HCT116 (cell line): ENCODE data around the gene AKT1. TPM values are rescaled to one million over a fixed set of nuclear protein-coding genes. Genes with fewer than 3 reads are reported as not detected.

Source experiments
- ATAC-seq: fragments of 200-7000 bp; cut with Tn5 transposase; 2 replicates; pipeline ENCODE4 v1.9.1; 2020; ENCODE audit warnings: mild to moderate bottlenecking, moderate library complexity
- BruUV-seq: library from RNA; stranded (reverse); fragments of 400-500 nt; replicated peaks from 2 replicates; lab custom pipeline; 2021; lab: Mats Ljungman, UMichigan
- CTCF ChIA-PET: fragments of 300-600 bp; sonication (Branson Sonifier 250); formaldehyde crosslinking; loops from one replicate; lab custom pipeline; 2021; ENCODE audit warnings: antibody characterized with exemption; lab: Charles Lee
- POLR2A ChIA-PET: fragments of 300-600, 350-600 bp; sonication (Branson Sonifier 250); formaldehyde crosslinking; loops from one replicate; lab custom pipeline; 2021; ENCODE audit warnings: antibody characterized with exemption; lab: Charles Lee
- RAD21 ChIA-PET, 2 experiments: fragments of 300-600 bp; sonication (Branson Sonifier 250); formaldehyde crosslinking; loops; one replicate each; lab custom pipeline; 2023; ENCODE audit warnings: low total read pairs in 2 of 2; ENCODE audit not compliant: uncharacterized antibody in 2 of 2, unreplicated experiment in 2 of 2, low non-redundant PET in 1 of 2; lab: Charles Lee
- DNase-seq: peaks from one replicate; pipeline ENCODE4 v3.0.0-alpha.2; 2010; ENCODE audit warnings: low read depth, low spot score
- H2AFZ ChIP-seq: fragments of 200-600 bp; shearing (Covaris generic), sonication (generic); 2 replicates; pipeline ENCODE4 v1.6.1; 2017; ENCODE audit warnings: low read depth, mixed run types, mixed read lengths, antibody characterized with exemption, low read length; ENCODE audit not compliant: poor library complexity, severe bottlenecking
- H3K27ac ChIP-seq: 2 replicates; pipeline ENCODE4 v1.5.1; 2012; ENCODE audit warnings: low read depth, low read length
- H3K27me3 ChIP-seq: fragments of 200-600 bp; sonication (generic); 2 replicates; pipeline ENCODE4 v1.6.1; 2016; ENCODE audit warnings: mixed run types, low read length, mixed read lengths; ENCODE audit not compliant: insufficient read depth
- H3K36me3 ChIP-seq, 2 experiments: fragments of 200-500 bp in 1 of 2; fragments of 200-600 bp in 1 of 2; sonication (Bioruptor generic) in 1 of 2; sonication (generic) in 1 of 2; 2 replicates each; pipeline versions ENCODE4 v1.5.1 to v1.6.1; 2014 to 2016; ENCODE audit warnings: low read length in 2 of 2, inconsistent platforms in 1 of 2, mixed read lengths in 1 of 2, mixed run types in 1 of 2; ENCODE audit not compliant: insufficient read depth in 2 of 2, control insufficient read depth in 1 of 2
- H3K4me1 ChIP-seq, 2 experiments: fragments of 200-600 bp in 1 of 2; sonication (generic) in 1 of 2; 2 replicates each; pipeline versions ENCODE4 v1.5.1 to v1.6.1; 2012 to 2017; ENCODE audit warnings: low read length in 2 of 2, inconsistent platforms in 1 of 2, mild to moderate bottlenecking in 1 of 2, mixed read lengths in 1 of 2, mixed run types in 1 of 2, moderate library complexity in 1 of 2; ENCODE audit not compliant: insufficient read depth in 2 of 2, control insufficient read depth in 1 of 2
- H3K4me2 ChIP-seq: fragments of 200-600 bp; sonication (generic); 2 replicates; pipeline ENCODE4 v1.6.1; 2017; ENCODE audit warnings: mixed run types, low read length, mixed read lengths
- H3K4me3 ChIP-seq, 2 experiments: fragments of 200-600 bp in 1 of 2; sonication (generic) in 1 of 2; replicated peaks in 1 of 2; 2 replicates each; pipeline ENCODE4 v1.5.1; 2011 to 2016; ENCODE audit warnings: low read length in 2 of 2, control low read depth in 1 of 2, low read depth in 1 of 2, mild to moderate bottlenecking in 1 of 2, mixed read lengths in 1 of 2, mixed run types in 1 of 2
- H3K79me2 ChIP-seq: fragments of 200-600 bp; sonication (generic); 2 replicates; pipeline ENCODE4 v1.6.1; 2017; ENCODE audit warnings: mild to moderate bottlenecking, mixed run types, low read length, moderate library complexity, mixed read lengths; ENCODE audit not compliant: insufficient read depth
- H3K9ac ChIP-seq: fragments of 200-600 bp; sonication (generic); 2 replicates; pipeline ENCODE4 v1.6.1; 2016; ENCODE audit warnings: low read length, mixed read lengths
- H3K9me2 ChIP-seq: fragments of 200-600 bp; sonication (generic), shearing (Covaris generic); 2 replicates; pipeline ENCODE4 v1.6.1; 2017; ENCODE audit warnings: mixed run types, mild to moderate bottlenecking, moderate library complexity; ENCODE audit not compliant: insufficient read depth
- H3K9me3 ChIP-seq, 2 experiments: fragments of 200-500 bp in 1 of 2; fragments of 200-600 bp in 1 of 2; sonication (Bioruptor generic) in 1 of 2; sonication (generic) in 1 of 2; 2 replicates each; pipeline ENCODE4 v1.6.1; 2014 to 2017; ENCODE audit warnings: low read length in 2 of 2, mixed read lengths in 2 of 2, inconsistent platforms in 1 of 2, low read depth in 1 of 2, mild to moderate bottlenecking in 1 of 2, mixed run types in 1 of 2, moderate library complexity in 1 of 2; ENCODE audit not compliant: control insufficient read depth in 1 of 2, insufficient read depth in 1 of 2
- H4K20me1 ChIP-seq: fragments of 200-600 bp; sonication (generic), shearing (Covaris generic); 2 replicates; pipeline ENCODE4 v1.6.1; 2017; ENCODE audit warnings: mixed run types, mild to moderate bottlenecking, moderate library complexity; ENCODE audit not compliant: insufficient read depth
- CBX3 ChIP-seq: IDR thresholded peaks from 2 replicates; pipeline ENCODE4 v1.6.1; 2012; ENCODE audit warnings: low read depth
- ELF1 ChIP-seq: IDR thresholded peaks from 2 replicates; pipeline ENCODE4 v1.6.1; 2012; ENCODE audit warnings: low read depth, borderline replicate concordance
- EZH2 ChIP-seq: fragments of 200-600 bp; sonication (generic); IDR thresholded peaks from 2 replicates; pipeline ENCODE4 v1.6.1; 2017; ENCODE audit warnings: antibody characterized with exemption, mixed run types
- FOSL1 ChIP-seq: IDR thresholded peaks from 2 replicates; pipeline ENCODE4 v1.6.1; 2012; ENCODE audit warnings: low read depth
- JUND ChIP-seq: IDR thresholded peaks from 2 replicates; pipeline ENCODE4 v1.6.1; 2012
- POLR2A ChIP-seq: IDR thresholded peaks from 2 replicates; pipeline ENCODE4 v1.7.0; 2011; ENCODE audit warnings: borderline replicate concordance; ENCODE audit not compliant: insufficient read depth, insufficient read length; ENCODE audit errors: extremely low read depth
- POLR2AphosphoS5 ChIP-seq: IDR thresholded peaks from 2 replicates; pipeline ENCODE4 v1.6.1; 2011; ENCODE audit warnings: mild to moderate bottlenecking, low read depth, low read length, moderate library complexity
- RAD21 ChIP-seq: IDR thresholded peaks from 2 replicates; pipeline ENCODE4 v1.6.1; 2012; ENCODE audit warnings: low read depth, mild to moderate bottlenecking
- SIN3A ChIP-seq: IDR thresholded peaks from 2 replicates; pipeline ENCODE4 v1.6.1; 2012; ENCODE audit warnings: low read depth
- TCF7L2 ChIP-seq: IDR thresholded peaks from 2 replicates; pipeline ENCODE4 v1.7.0; 2011; ENCODE audit warnings: borderline replicate concordance, inconsistent platforms; ENCODE audit not compliant: insufficient read depth, insufficient read length; ENCODE audit errors: extremely low read depth
- YY1 ChIP-seq: IDR thresholded peaks from 2 replicates; pipeline ENCODE4 v1.6.1; 2011; ENCODE audit warnings: low read length, low read depth, moderate library complexity, mild to moderate bottlenecking; ENCODE audit not compliant: insufficient replicate concordance; ENCODE audit errors: extremely low read depth
- ZFX ChIP-seq: fragments of 450-650 bp; IDR thresholded peaks from 2 replicates; pipeline ENCODE4 v1.6.1; 2017
- ZNF274 ChIP-seq: fragments of 200-500 bp; sonication (Bioruptor generic); IDR thresholded peaks from 2 replicates; pipeline ENCODE4 v1.6.1; 2014; ENCODE audit warnings: mild to moderate bottlenecking, low read depth, low read length, inconsistent platforms
- intact Hi-C: fragments of 100-400 bp; cut with micrococcal nuclease; formaldehyde crosslinking; loops from 2 replicates; pipeline ENCODE4 v1.10.0; 2022
- total RNA-seq: library from RNA; stranded (reverse); gene quantifications from one replicate; pipeline ENCODE4 v1.2.1, GENCODE V29; 2021; ENCODE audit not compliant: unreplicated experiment
- TF ChIP-seq, protein P1 (sequence below): IDR thresholded peaks from 2 replicates; pipeline ENCODE4 v1.6.1; 2011; ENCODE audit warnings: mild to moderate bottlenecking, low read length, moderate library complexity; ENCODE audit not compliant: insufficient replicate concordance; ENCODE audit errors: extremely low read depth
- TF ChIP-seq, protein P2 (sequence below): IDR thresholded peaks from 2 replicates; pipeline ENCODE4 v1.6.1; 2012

Gene AKT1
- total RNA-seq, 1 experiment from 2014 or later, result 152 TPM

DNA sequence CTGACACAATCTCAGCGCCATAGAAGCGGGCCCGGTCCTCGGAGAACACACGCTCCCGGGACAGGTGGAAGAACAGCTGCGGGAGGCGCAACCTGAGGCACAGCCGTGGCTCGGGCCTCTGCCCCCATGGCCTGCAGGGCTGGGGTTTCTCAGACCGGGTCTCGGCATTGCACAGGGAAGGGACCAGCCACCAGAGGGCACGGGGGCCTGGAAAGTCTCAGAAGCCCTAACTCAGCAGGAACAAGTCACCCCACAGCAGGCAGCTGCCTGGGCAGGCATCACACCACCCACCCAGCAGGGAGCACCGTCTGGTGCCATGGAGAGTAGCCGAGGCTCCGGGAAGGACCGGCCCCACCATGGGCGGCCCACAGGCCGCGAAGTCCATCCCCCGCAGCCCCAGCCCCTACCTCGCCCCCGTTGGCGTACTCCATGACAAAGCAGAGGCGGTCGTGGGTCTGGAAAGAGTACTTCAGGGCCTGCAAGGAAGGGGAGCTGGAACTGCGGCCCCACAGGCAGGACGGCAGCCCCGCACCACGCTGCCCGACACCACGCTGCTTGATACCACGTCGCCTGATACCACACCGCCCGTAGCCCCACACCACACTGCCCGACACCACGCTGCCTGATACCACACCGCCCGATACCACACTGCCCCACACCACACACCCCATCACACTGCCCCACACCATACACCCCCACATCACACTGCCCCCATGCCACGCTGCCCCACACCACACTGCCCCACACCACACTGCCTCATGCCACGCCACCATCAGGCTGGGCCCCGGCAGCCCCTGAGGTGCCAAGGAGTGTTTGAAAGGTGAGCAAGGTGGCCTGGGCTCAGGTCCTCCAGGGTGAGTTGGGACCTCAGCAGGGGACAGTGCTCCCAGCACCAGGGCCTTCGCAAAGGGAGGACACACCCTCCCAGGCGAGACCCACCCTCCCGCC lies 21.8 kb downstream of the AKT1 start:
- no TSS peak for BruUV-seq
- Histone ChIP-seq H3K4me3 (no peak overlapping the region), H3K9me3 (peaks cover 0 to 11% of the 10 kb centered on the region in 2 experiments; a peak in 2 of 4 replicates), H3K27me3 (no peaks in the 10 kb centered on the region), H2AFZ (no peak overlapping the region), H3K4me1 (peaks cover 3% of the 10 kb centered on the region in 2 experiments; a peak in 3 of 4 replicates), H3K79me2 (no peaks in the 10 kb centered on the region), H3K9me2 (no peaks in the 10 kb centered on the region), H3K4me2 (no peak overlapping the region), H3K36me3 (peaks cover 2 to 43% of the 10 kb centered on the region in 2 experiments; a peak in 3 of 4 replicates), H3K9ac (no peak overlapping the region), H3K27ac (no peak overlapping the region), H4K20me1 (no peaks in the 10 kb centered on the region)
- TF ChIP-seq EZH2 (no peak), ELF1 (no peak), POLR2AphosphoS5 (no peak), SIN3A (no peak), JUND (no peak), TCF7L2 (no peak), FOSL1 (no peak), RAD21 (no peak), ZFX (no peak), YY1 (no peak), CBX3 (no peak), ZNF274 (no peak), POLR2A (no peak)
- TF ChIP-seq, protein P1, sequence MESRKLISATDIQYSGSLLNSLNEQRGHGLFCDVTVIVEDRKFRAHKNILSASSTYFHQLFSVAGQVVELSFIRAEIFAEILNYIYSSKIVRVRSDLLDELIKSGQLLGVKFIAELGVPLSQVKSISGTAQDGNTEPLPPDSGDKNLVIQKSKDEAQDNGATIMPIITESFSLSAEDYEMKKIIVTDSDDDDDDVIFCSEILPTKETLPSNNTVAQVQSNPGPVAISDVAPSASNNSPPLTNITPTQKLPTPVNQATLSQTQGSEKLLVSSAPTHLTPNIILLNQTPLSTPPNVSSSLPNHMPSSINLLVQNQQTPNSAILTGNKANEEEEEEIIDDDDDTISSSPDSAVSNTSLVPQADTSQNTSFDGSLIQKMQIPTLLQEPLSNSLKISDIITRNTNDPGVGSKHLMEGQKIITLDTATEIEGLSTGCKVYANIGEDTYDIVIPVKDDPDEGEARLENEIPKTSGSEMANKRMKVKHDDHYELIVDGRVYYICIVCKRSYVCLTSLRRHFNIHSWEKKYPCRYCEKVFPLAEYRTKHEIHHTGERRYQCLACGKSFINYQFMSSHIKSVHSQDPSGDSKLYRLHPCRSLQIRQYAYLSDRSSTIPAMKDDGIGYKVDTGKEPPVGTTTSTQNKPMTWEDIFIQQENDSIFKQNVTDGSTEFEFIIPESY, result no peak
- TF ChIP-seq, protein P2, sequence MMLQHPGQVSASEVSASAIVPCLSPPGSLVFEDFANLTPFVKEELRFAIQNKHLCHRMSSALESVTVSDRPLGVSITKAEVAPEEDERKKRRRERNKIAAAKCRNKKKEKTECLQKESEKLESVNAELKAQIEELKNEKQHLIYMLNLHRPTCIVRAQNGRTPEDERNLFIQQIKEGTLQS, result no peak
- DNase-seq (no peak), ATAC-seq (no peak)
- ChIA-PET CTCF (no interaction called here), POLR2A (no interaction called here), RAD21 (no interaction called here)
- intact Hi-C loops, result no loop called here
